Esophagus (tissue), 2 donors: ENCODE measurements around the gene CCL4. TPM values are rescaled to one million over a fixed set of nuclear protein-coding genes. Genes with fewer than 3 reads are reported as not detected.
"Not testable (repeated sequence)": the region's sequence is repeated elsewhere in the genome, so short reads cannot be mapped to it uniquely, and the experiment has no call there.

Experiments used
- H3K27ac ChIP-seq, 2 donors: one replicate each; pipeline ENCODE4 v1.5.1; 2013; ENCODE audit warnings: low read depth in 2 of 2, mild to moderate bottlenecking in 2 of 2, inconsistent platforms in 1 of 2, low read length in 1 of 2, moderate library complexity in 1 of 2
- H3K27me3 ChIP-seq, 2 donors: one replicate each; pipeline ENCODE4 v1.6.1; 2013; ENCODE audit warnings: low read length in 2 of 2, control low read depth in 1 of 2, mild to moderate bottlenecking in 1 of 2; ENCODE audit not compliant: insufficient read depth in 2 of 2, control insufficient read depth in 1 of 2
- H3K36me3 ChIP-seq, 2 donors: one replicate each; pipeline ENCODE4 v1.6.1; 2013; ENCODE audit warnings: low read length in 1 of 2; ENCODE audit not compliant: control insufficient read depth in 2 of 2, insufficient read depth in 2 of 2
- H3K4me1 ChIP-seq, 2 donors: one replicate each; pipeline ENCODE4 v1.6.1; 2013; ENCODE audit warnings: low read length in 1 of 2; ENCODE audit not compliant: control insufficient read depth in 2 of 2, insufficient read depth in 2 of 2
- H3K4me3 ChIP-seq, 2 donors: one replicate each; pipeline ENCODE4 v1.5.1; 2013; ENCODE audit warnings: low read length in 2 of 2, mild to moderate bottlenecking in 2 of 2, low read depth in 1 of 2, moderate library complexity in 1 of 2
- H3K9me3 ChIP-seq, 2 donors: one replicate each; pipeline ENCODE4 v1.6.1; 2013; ENCODE audit warnings: mild to moderate bottlenecking in 2 of 2, low read depth in 1 of 2, low read length in 1 of 2, moderate library complexity in 1 of 2; ENCODE audit not compliant: control insufficient read depth in 2 of 2, insufficient read depth in 1 of 2
- WGBS, 2 donors: extraction: QIAGEN DNeasy Blood & Tissue Kit; methylation state at CpG; one replicate each; pipeline ENCODE4 v1.1.7; 2013; 5-methylcytosine and 5-hydroxymethylcytosine counted together
- polyA plus RNA-seq, 2 donors: library from polyadenylated mRNA; stranded (reverse); fragments of 200-250 nt; gene quantifications; one replicate each; pipeline ENCODE4 v1.2.3, GENCODE V29; 2013
- donor health status: healthy with polysubstance abuse.
- donor health status: Bipolar disorder and iron deficiency.

CCL4 gene
- 1 to 10 TPM; 1.8 TPM for polyA plus RNA-seq

- H3K4me1 ChIP-seq, H3K9me3 ChIP-seq, H3K36me3 ChIP-seq, H3K27ac ChIP-seq, H3K4me3 ChIP-seq, H3K27me3 ChIP-seq: not testable (repeated sequence)
- WGBS, 2 donors = 65 to 73% methylated on average over 6 of the region's 6 CpGs
These were observed at the start of gene CCL4 for GRCh38 chr17:36103401-36103975. TSS of gene CCL4 (plus strand) at chr17:36103827. CDS start at chr17:36103906, 79 bp downstream.

- no peak overlapping the region for H3K27ac ChIP-seq
- H3K4me1 ChIP-seq = no peaks in the 10 kb centered on the region
- no peaks in the 10 kb centered on the region for H3K9me3 ChIP-seq
- no peaks in the 10 kb centered on the region for H3K36me3 ChIP-seq
- WGBS, 2 donors = 86 to 88% methylated on average over 2 of the region's 2 CpGs
- no peaks in the 10 kb centered on the region for H3K27me3 ChIP-seq
- H3K4me3 ChIP-seq = no peak overlapping the region
These were observed 48.5 kb upstream of the CCL4 start for GRCh38 chr17:36055171-36055570.

GRCh38 chr17:36055921-36056520 lies 47.6 kb upstream of the CCL4 start:
- no peaks in the 10 kb centered on the region for H3K9me3 ChIP-seq
- no peak overlapping the region for H3K4me3 ChIP-seq
- no peaks in the 10 kb centered on the region for H3K27me3 ChIP-seq
- H3K36me3 ChIP-seq = no peaks in the 10 kb centered on the region
- H3K27ac ChIP-seq = no peak overlapping the region
- H3K4me1 ChIP-seq = no peaks in the 10 kb centered on the region
- 80 to 88% methylated on average over 4 of the region's 4 CpGs for WGBS, 2 donors

- H3K4me1 ChIP-seq = no peaks in the 10 kb centered on the region
- no peaks in the 10 kb centered on the region for H3K36me3 ChIP-seq
- no peaks in the 10 kb centered on the region for H3K27me3 ChIP-seq
- H3K9me3 ChIP-seq = no peaks in the 10 kb centered on the region
- H3K27ac ChIP-seq = no peak overlapping the region
- no peak overlapping the region for H3K4me3 ChIP-seq
These were observed 45.7 kb upstream of the CCL4 start for GRCh38 chr17:36057911-36058310.

GRCh38 chr17:36059406-36059805 lies 44.2 kb upstream of the CCL4 start:
- H3K9me3 ChIP-seq = no peaks in the 10 kb centered on the region
- 84 to 90% methylated on average over 7 of the region's 7 CpGs for WGBS, 2 donors
- H3K4me1 ChIP-seq = no peaks in the 10 kb centered on the region
- H3K27me3 ChIP-seq = no peaks in the 10 kb centered on the region
- no peak overlapping the region for H3K27ac ChIP-seq
- H3K36me3 ChIP-seq = no peaks in the 10 kb centered on the region
- H3K4me3 ChIP-seq = no peak overlapping the region

- H3K4me3 ChIP-seq = no peak overlapping the region
- H3K36me3 ChIP-seq = no peaks in the 10 kb centered on the region
- H3K27me3 ChIP-seq = no peaks in the 10 kb centered on the region
- H3K9me3 ChIP-seq = no peaks in the 10 kb centered on the region
- no peaks in the 10 kb centered on the region for H3K4me1 ChIP-seq
- no peak overlapping the region for H3K27ac ChIP-seq
- 77 to 87% methylated on average over 2 of the region's 2 CpGs for WGBS, 2 donors
These were observed 42.8 kb upstream of the CCL4 start for GRCh38 chr17:36060816-36061215.

- peaks cover 0 to 4% of the 10 kb centered on the region in 2 donors for H3K9me3 ChIP-seq
- no peak within 1 kb of the TSS for H3K4me3 ChIP-seq
- WGBS, 2 donors = 65 to 74% methylated on average over 5 of the region's 5 CpGs
- no peaks in the 10 kb centered on the region for H3K27me3 ChIP-seq
- H3K4me1 ChIP-seq = no peaks in the 10 kb centered on the region
- no peak within 1 kb of the TSS for H3K27ac ChIP-seq
- no peaks in the 10 kb centered on the region for H3K36me3 ChIP-seq
These were observed 39.7 kb upstream of the CCL4 start, which contains the start of gene CCL18 for GRCh38 chr17:36063786-36064541. TSS of gene CCL18 (plus strand) at chr17:36064272. CDS start at chr17:36064343, 71 bp downstream.

- H3K4me3 ChIP-seq = no peak overlapping the region
- peaks cover 0 to 4% of the 10 kb centered on the region in 2 donors for H3K9me3 ChIP-seq
- H3K27me3 ChIP-seq = no peaks in the 10 kb centered on the region
- whole genome bisulfite sequencing, 2 donors = 76 to 78% methylated on average over 6 of the region's 6 CpGs
- H3K4me1 ChIP-seq = no peaks in the 10 kb centered on the region
- H3K27ac ChIP-seq = no peak overlapping the region
- no peaks in the 10 kb centered on the region for H3K36me3 ChIP-seq
These were observed 37.2 kb upstream of the CCL4 start for GRCh38 chr17:36066365-36066985.

GRCh38 chr17:36068524-36068923 lies 35.1 kb upstream of the CCL4 start:
- H3K36me3 ChIP-seq = no peaks in the 10 kb centered on the region
- no peak overlapping the region for H3K27ac ChIP-seq
- H3K4me1 ChIP-seq = no peaks in the 10 kb centered on the region
- H3K9me3 ChIP-seq = peaks cover 0 to 4% of the 10 kb centered on the region in 2 donors
- H3K4me3 ChIP-seq = no peak overlapping the region
- WGBS, 2 donors = 72 to 75% methylated on average over 3 of the region's 3 CpGs
- no peaks in the 10 kb centered on the region for H3K27me3 ChIP-seq
